Epithelial cell of prostate (primary cell): Measurements from ENCODE around the gene NAV3.

Experiments used
- DNase-seq: peaks from one replicate; pipeline ENCODE4 v3.0.0-alpha.2; 2011; ENCODE audit warnings: low read depth, low spot score
- H3K27ac ChIP-seq: fragments of 450-650 bp; 2 replicates; pipeline ENCODE4 v1.5.1; 2017; ENCODE audit warnings: mild to moderate bottlenecking

NAV3 gene

DNA sequence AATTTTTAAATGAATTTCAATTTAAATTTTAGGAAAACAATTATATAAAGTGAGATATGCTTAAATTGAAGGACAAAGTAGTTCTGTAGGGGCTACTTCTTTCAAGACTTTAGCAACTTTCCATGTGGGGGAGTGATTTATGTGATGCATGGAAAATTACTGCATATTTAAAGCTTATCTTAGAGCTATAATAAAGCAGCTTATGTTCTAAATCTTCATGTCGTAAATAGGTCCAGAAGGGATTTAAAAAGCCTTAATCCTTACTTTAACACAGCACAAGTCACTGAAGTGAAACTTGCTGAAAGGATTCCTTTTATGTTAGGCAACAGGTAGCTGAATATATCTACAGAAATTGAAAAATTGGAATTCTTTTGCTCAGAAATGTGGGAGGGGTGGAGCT lies 340.4 kb downstream of the NAV3 start:
- no peak for DNase-seq
- no peak overlapping the region for H3K27ac ChIP-seq

DNA sequence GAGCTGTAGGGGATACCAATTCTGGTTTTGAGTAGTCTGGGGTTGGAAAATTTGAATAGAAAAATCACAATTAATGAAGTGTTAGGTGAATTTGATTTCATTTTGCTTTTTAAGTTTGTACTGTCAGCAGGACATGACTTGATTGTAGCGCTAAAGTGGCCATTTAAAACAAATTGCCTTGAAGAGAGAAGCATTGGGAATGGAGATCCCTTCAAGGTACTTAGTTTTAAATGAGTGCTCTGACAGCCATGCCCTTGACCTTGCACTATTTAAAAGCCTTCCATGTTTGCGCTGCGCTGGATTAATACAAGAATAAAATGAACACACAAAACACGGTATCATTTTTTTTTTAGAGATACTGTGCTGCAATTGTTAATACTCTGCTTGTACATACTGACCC lies 345.9 kb downstream of the NAV3 start:
- H3K27ac ChIP-seq: no peak overlapping the region
- no peak for DNase-seq

DNA sequence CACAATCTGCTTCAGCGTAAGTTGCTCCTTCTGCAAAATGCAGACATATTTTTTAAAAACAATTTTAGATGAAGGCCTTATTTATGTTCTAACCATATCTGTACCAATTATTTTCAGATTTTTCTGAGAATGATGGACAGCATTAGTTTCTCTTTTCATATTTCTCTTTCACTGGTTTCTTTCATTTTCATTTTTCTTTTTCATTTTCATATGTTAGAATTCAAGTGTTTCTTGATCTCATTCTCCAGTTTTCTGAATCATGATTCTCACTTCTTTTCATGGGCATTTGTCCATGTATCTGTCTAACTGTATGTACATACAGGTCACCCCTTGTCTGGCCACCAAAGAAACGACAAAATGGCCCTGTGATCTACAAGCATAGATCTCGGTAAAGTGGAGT lies 346.6 kb downstream of the NAV3 start:
- H3K27ac ChIP-seq: no peak overlapping the region
- no peak for DNase-seq

DNA sequence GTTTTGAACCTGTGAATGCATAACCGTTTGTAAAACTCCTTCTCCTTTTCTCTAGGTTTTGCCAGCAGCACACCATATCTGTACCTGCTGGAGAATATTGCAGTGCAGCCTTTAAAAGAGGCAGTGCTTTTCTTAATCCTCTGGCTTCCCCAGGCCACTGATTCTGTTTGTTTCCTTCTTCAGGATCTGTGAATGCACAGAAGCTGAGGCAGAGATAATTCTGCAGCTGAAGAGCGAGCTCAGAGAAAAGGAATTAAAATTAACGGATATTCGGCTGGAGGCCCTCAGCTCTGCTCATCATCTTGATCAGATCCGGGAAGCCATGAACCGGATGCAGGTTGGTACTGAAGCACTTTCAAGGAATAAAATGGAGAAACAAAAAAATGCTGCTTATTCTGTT lies 348.7 kb downstream of the NAV3 start:
- DNase-seq: no peak

DNA sequence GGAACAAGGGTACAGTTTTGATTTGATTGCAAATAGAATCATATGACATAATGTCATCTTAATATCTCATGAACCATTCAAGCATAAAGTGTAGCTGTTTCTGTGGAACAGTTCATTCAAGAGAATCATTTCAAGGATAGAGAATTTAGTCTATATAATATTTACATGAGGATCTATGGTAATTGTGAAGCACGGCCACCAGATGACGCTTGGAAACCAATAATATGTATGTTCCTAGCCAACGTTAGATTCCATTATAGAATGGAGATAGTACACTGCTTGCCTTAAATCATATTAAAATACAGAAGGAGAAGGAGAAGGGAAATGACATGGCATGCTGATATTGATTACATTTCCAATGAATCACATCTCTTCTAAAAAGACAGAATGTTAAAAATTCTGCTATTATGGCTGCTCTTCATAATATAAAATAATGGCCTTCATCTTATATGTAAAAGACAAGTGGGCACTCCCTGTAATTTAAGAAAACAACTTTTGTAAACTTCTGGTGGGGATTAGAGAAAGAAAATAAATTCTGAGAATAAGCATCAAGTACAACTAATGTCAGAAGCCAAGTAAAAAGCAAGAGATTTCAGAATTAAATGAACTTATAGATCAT lies 351.0 kb downstream of the NAV3 start:
- no peak for DNase-seq
- no peak overlapping the region for H3K27ac ChIP-seq

More for the DNA sequence above, 348.7 kb downstream of the NAV3 start:
- no peak overlapping the region for H3K27ac ChIP-seq

DNA sequence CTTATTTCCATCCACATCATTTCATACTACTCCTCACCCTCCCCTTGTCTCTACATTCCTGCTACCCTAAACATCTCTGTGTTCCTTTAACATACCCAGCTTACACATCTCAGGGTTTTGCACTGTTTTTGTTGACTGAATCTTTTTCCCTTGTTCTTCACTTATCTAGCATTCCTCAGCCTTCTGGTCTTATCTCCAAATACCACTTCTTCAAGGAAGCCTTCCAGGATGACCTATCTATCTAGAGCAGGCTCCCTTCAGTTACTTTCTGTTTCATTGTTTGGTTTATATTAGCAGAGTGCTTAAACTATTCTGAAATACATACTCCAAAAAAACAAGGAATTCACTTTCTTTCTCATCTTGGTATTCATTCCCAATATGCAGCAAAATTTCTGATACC lies 353.1 kb downstream of the NAV3 start:
- no peak overlapping the region for H3K27ac ChIP-seq
- no peak for DNase-seq

DNA sequence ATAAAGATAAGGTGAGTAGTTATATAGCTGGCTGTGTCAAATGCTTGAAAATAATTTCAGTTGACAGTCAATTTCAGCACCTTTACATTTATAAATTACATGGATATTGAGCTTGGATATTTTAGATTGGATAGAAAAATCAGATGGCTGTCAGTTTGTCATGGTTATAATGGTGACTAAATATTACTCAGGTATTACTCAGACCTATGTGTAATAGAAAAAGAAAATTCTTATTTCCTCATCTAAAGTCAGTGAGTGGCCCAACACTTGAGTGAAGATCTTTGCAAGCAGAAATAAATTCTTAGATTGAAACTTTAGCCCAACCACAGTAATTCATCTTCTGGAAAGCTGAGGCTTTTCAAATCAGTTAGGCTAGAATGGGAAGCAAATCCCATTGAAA lies 354.4 kb downstream of the NAV3 start:
- DNase-seq: no peak
- H3K27ac ChIP-seq: peak overlapping the region; percentile 53

DNA sequence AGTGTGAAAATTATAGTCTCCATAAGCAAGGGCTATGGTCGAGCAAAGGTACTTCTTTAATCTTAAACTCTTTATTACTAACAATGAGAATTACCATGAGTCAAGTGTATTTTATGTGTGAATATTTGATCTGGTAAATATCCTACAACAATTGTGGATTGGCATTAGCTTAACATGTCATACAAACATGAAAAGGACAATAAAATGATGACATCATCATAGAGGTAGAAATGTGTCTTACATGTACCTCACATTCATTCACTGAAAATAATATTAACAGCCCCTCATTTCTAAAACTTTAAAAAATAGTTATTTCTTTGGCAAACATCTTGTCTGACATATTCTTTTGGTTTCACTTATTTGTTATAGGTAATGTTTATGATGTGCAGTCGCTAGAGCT lies 355.0 kb downstream of the NAV3 start:
- peak overlapping the region; percentile 53 for H3K27ac ChIP-seq
- DNase-seq: no peak

DNA sequence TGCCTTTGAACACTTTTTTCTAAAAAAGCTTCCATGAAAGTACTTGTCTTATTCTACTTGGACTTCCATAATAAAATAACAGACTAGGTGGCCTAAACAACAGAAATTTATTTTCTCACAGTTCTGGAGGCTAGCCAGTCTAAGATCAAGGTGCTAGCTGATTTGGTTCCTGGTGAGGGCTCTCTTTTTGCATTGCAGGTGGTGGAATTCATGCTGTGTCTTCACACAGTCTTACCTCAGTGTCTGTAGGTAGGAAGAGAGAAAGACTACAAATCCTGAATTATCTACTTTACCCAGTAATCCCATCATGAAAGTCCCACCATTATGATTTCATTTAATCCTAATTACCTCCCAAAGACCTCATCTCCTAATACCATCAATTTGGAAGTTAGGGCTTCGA lies 356.0 kb downstream of the NAV3 start:
- no peak for DNase-seq

DNA sequence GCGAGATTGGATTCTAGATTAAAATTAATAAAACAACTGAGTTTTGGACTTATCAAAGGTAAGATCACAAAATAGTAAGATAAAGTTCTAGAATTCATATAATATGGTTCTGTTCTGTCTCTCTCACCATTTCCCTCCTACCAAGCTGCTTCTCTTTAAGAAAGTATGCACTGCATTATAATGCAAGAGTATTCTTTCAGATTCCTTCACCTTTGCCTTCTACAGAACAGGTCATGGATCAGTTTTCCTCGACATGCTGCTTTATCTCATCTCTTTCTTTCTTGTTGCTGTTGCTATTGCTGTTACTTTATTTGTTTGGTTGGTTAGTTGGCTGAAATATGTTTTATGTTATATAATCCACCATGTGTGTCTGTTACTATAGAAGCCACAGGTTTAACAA lies 357.0 kb downstream of the NAV3 start:
- H3K27ac ChIP-seq: no peak overlapping the region

More for the DNA sequence above, 356.0 kb downstream of the NAV3 start:
- no peak overlapping the region for H3K27ac ChIP-seq

DNA sequence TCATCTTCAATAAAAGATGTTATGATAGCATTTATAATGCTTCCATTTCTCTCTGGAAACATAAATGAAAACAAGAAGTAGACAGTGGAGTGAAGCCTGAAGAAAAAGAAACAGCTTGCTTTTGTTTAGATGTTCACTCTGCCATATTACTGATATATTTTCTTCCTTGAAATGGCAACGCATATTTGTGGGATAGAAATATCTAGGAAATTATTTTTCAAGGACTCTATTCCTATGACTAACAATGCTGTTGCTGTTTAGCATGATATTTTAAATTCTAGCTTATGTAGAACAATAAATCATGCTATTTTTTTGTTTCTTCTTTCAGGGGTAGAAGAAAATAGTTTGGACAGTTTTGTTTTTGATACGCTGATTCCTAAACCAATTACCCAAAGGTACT lies 359.0 kb downstream of the NAV3 start:
- no peak overlapping the region for H3K27ac ChIP-seq
- DNase-seq: no peak

More for the DNA sequence above, 357.0 kb downstream of the NAV3 start:
- no peak for DNase-seq

DNA sequence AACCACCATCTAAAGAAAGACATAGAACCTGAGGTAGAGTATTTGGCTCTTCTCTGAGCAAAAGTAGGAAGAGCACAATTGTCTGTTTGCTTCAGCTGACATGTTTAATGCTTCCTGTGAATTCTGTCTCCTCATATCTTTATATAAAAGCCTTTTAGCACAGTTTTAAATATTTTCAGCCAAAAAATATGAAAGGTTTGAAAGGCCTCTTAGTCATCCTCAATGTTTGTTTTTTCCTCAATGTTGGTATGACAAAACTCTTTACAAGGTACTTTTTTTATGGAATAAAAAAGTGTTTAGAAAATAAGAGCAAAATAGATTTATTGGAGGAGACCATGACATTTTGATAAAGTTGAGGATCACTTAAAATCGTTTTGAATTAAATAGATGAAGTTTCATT lies 360.9 kb downstream of the NAV3 start:
- H3K27ac ChIP-seq: no peak overlapping the region
- DNase-seq: no peak

DNA sequence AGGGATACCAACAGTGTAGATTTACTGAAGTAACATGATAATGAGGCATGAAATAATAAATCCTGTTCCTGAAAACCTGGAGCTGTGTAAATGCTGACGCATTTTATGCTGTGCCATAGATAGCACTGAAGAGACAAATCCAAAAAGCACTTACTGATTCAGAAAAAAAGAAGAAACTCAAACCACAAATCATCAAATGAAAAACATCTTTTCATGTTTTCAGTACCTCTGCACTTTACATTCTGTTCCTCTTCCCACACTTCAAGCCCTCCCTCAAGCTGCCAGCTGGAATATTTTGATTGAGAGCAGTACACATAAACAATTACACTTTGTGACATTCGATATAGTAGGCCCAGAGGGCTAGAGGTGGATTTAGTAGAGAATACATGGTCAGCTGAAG lies 362.3 kb downstream of the NAV3 start:
- DNase-seq: no peak
- H3K27ac ChIP-seq: no peak overlapping the region

DNA sequence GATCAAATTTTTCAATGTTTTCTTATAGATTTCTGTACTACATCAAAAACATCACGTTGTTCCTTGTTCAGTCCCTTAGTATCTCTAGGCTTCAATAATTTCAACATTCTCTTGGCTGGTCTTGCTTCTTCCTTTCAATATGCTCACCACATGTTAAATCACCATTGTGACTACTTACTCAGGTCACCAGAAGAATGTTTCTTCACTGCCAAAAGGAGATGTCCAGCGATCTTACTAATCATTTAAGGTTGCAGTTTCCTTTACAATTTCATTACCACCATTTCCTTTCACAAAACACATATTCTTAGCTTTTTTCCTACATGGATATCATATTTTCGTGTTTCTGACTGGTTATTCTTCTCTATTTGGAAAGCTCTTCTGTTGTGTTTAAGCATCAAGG lies 363.8 kb downstream of the NAV3 start:
- peak overlapping the region; percentile 35 for H3K27ac ChIP-seq
- DNase-seq: peak; percentile 26

DNA sequence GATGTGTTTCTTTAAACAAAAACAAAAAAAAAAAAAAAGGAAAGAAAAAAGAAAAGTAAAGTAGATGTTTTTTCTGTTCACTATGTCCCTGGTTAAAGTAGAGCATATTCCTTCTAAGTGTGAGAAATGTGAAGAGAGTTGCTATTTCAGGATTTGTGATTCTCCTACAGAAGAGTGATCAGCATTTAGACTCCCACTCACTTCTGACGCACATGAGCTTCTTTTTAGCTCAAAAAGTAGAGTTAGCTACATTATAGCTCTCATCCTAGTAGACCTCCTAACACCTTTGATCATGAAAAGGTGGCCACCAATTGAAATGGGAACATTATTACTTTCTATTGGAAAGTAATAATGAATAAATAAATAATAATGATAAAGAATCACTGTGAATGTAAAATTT lies 368.2 kb downstream of the NAV3 start:
- no peak for DNase-seq
- no peak overlapping the region for H3K27ac ChIP-seq

DNA sequence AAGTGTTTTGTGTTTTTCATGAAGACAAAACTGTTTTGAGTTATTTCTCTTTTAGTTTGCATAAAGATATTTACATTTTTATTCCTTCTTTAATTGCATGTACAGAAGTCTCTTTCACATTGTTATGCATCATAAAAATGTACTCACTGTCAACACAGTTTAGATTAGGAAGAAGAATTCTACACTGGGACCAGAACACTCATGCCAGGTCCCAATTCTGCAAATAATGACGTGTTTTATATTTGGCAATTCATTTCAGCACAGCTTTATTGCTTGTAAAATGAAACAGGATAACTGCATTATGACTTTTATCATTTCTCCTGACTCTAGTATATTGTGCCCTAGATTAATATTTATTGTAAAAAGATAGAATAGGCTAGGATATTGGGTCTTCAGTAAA lies 369.2 kb downstream of the NAV3 start:
- no peak overlapping the region for H3K27ac ChIP-seq
- DNase-seq: no peak

DNA sequence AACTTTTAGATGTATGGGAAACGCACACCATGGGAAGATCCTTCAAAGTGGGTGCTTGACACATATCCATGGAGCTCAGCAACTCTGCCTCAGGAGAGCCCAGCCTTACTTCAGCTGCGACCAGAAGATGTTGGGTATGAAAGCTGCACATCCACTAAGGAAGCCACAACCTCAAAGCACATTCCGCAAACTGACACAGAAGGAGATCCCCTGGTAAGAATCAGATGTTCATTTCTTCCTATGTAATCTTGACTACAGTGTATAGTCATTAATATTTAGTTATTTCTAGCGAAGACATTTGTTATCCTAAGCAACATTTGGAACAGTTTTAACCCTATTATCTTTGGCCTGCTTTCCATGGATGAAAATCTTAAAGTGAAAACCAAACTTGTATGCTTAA lies 374.2 kb downstream of the NAV3 start:
- DNase-seq: no peak
- no peak overlapping the region for H3K27ac ChIP-seq

DNA sequence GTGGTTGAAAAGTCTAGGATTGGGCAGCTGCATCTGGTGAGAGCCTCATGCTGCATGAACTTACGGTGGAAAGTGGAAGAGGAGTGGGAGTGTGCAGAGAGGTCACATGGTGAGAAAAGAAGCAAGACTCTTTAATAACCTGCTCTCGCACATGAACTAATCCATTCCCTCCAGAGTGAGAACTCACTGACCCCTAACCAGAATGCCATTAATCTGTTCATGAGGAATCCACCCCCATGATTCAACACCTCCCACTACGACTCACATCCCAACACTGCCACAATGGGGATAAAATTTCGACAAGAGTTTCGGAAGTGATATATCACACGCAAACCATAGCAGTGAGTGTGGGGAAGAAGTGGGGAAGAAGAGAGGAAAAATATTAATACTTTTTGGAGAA lies 377.4 kb downstream of the NAV3 start:
- no peak overlapping the region for H3K27ac ChIP-seq
- no peak for DNase-seq

DNA sequence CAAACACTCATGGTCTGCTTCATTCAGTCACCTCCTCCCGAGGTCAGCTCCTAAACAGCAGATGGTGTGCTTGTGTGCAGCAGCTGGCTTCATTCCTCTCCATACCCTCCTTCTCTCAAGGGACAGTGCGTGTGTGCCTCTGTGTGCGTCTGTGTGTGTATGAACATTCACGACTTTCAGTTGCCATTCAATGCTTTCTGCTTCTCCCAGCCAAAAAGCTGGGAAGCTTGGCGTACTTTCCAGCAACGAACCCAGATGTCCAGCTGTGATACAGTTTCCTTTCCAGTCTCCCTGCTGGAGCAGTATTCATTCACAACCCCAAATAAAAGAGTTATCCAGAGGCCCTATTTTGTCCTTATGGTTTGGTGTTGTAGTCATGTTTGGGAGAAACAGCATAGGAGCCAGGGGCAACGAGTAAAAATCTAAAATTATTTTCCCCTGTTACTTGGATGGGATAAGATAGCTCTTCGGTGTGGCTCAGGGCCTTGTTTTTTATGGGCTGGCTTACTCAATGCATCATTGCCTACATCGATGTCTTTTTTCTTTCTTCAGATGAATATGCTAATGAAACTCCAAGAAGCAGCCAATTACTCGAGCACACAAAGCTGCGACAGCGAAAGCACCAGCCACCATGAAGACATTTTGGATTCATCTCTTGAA lies 379.3 kb downstream of the NAV3 start:
- DNase-seq: no peak
- H3K27ac ChIP-seq: no peak overlapping the region

DNA sequence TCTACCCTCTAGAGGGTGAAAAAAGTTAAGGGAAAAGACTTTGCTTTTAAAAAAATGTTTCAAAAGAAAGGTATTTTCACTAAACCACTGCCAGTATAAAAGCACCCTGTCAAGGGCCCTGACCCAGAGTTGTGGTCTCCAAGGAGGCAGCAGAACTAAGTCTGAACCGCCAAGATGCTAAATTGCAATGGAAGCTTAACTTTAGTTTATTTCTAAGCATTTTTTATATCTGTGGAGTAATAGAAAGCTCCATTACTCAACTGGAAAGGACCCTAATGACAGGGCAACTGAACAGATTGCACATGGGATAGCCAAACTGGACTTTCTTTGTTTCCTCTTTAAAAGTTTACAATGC lies 379.8 kb downstream of the NAV3 start:
- no peak for DNase-seq
- H3K27ac ChIP-seq: no peak overlapping the region

DNA sequence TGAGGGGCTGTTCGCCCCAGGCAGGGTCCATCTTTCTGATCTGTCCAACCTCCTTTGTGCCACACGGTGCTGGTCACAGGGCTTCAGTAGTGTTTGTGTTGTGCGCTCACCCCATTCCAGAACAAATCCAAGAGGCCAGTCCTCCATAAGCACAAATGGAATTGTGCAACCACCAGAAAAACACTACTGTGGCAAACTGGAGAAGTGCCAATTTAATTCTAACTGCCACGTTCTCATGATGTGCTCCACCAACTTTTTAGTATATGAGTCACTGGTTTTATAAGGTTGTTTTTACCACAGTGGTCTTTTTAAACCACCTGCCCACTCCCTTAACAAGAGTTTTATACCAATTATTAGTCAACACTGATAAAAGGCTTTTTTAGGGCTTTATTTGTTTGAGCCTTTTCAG lies 380.2 kb downstream of the NAV3 start:
- H3K27ac ChIP-seq: no peak overlapping the region
- DNase-seq: peak; percentile 43

DNA sequence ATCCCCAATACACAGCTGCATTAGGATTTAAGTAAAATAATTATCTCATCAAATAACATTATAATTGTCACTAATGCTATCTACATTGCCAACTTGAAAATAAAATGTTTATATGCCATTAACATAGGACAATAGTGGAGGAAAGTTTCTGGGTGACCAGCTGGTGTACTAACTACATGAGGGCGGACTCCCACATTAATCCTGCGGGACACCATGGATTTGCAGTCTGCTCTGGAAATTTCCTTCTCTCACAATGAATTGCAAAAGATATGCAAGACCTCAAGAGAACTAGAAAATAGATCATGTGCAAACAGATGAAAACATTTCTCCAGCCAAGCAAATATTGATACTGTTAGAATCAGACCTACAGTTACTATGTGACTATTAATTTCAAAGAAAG lies 390.1 kb downstream of the NAV3 start:
- no peak for DNase-seq
- H3K27ac ChIP-seq: no peak overlapping the region
